ENCODE data around the gene FBXO47. TPM values are rescaled to one million over a fixed set of nuclear protein-coding genes. Genes with fewer than 3 reads are reported as not detected.

Gene FBXO47
- total RNA-seq, 1 donor from 2014 or later: not detected

GRCh38 chr17:38888842-38889241, 78.4 kb downstream of the FBXO47 start:
- DNase-seq (ENCODE audit: extremely low read depth, low read depth, low spot score): no peak

- DNase-seq (ENCODE audit: extremely low read depth, low read depth, low spot score): no peak
Measured at GRCh38 chr17:38886643-38887010, 80.6 kb downstream of the FBXO47 start.

Other genes with a start within 250 kb of the FBXO47 start
- 6.1 and 13.3 TPM in 2 replicates for gene CISD3, start 237.1 kb downstream of the FBXO47 start, total RNA-seq
- gene PCGF2, start 219.1 kb downstream of the FBXO47 start, total RNA-seq: 15.8 and 24.1 TPM in 2 replicates
- gene PSMB3, start 214.7 kb downstream of the FBXO47 start, total RNA-seq: 207 TPM in 2 replicates
- 42.3 and 50.7 TPM in 2 replicates for gene PIP4K2B, start 167.8 kb downstream of the FBXO47 start, total RNA-seq
- 15.8 and 16.2 TPM in 2 replicates for gene CWC25, start 142.1 kb downstream of the FBXO47 start, total RNA-seq
- 852 and 1,109 TPM in 2 replicates for gene RPL23, start 113.7 kb downstream of the FBXO47 start, total RNA-seq
- gene LASP1, start 97.3 kb downstream of the FBXO47 start, total RNA-seq: 341 and 399 TPM in 2 replicates
- gene PLXDC1, start 184.2 kb upstream of the FBXO47 start, total RNA-seq: 0.06 TPM in 1 of 2 replicates, not detected in the other
- gene ARL5C, start 198.8 kb upstream of the FBXO47 start, total RNA-seq: not detected in 2 replicates
- 4.4 and 6.6 TPM in 2 replicates for gene CACNB1, start 230.3 kb upstream of the FBXO47 start, total RNA-seq
- gene RPL19, start 232.9 kb upstream of the FBXO47 start, total RNA-seq: 1,721 and 2,282 TPM in 2 replicates

All from glomerular endothelial cell (primary cell).